Colonic mucosa (tissue), 4 donors: Measurements from ENCODE around the gene HS3ST1. TPM values are rescaled to one million over a fixed set of nuclear protein-coding genes. Genes with fewer than 3 reads are reported as not detected.
"Not testable (repeated sequence)": the region's sequence is repeated elsewhere in the genome, so short reads cannot be mapped to it uniquely, and the experiment has no call there.

Experiments
- DNase-seq: peaks from one replicate; pipeline ENCODE4 v3.0.0-alpha.2; 2020
- H3K27ac ChIP-seq: fragments of 200-600 bp; one replicate; pipeline ENCODE4 v1.8.0; 2021
- H3K27me3 ChIP-seq: fragments of 200-600 bp; one replicate; pipeline ENCODE4 v1.8.0; 2021
- H3K36me3 ChIP-seq: fragments of 200-600 bp; one replicate; pipeline ENCODE4 v1.8.0; 2021
- H3K4me1 ChIP-seq: fragments of 200-600 bp; one replicate; pipeline ENCODE4 v1.8.0; 2021; ENCODE audit warnings: mild to moderate bottlenecking
- H3K4me3 ChIP-seq: fragments of 200-600 bp; one replicate; pipeline ENCODE4 v1.8.0; 2021
- H3K9ac ChIP-seq, 2 donors: one replicate each; pipeline ENCODE4 v1.7.0; 2013; ENCODE audit warnings: control low read depth in 2 of 2, low read depth in 2 of 2, low read length in 2 of 2
- H3K9me3 ChIP-seq: fragments of 200-600 bp; one replicate; pipeline ENCODE4 v1.8.0; 2021
- intact Hi-C: fragments of 100-400 bp; cut with DNase I; formaldehyde crosslinking; loops from one replicate; pipeline ENCODE4 v1.14.1; 2022
- total RNA-seq, 2 donors: library from RNA; stranded (reverse); fragmentation: NEBNext Ultra II Directional in 1 of 2; extraction: Animal tissue kit (Norgen Biotek cat#: 25700) in 1 of 2; gene quantifications; one replicate each; pipeline ENCODE4 v1.2.1, GENCODE V29; 2021
- TF ChIP-seq, protein P1 (sequence below): fragments of 200-600 bp; IDR thresholded peaks from one replicate; pipeline ENCODE4 v1.8.0; 2022; ENCODE audit warnings: antibody characterized with exemption, mild to moderate bottlenecking
- donor health status: healthy.
- donor health status: DM: no; HTN: no; CAD: no.
- donor health status: DM: no; HTN: no; CAD: no.

The HS3ST1 gene
- total RNA-seq, 2 donors from 2014 or later, result 6.6 to 7.6 TPM

- Histone ChIP-seq H3K36me3 (no peaks in the 10 kb centered on the region), H3K9ac (no peak overlapping the region), H3K27ac (no peak overlapping the region), H3K4me3 (no peak overlapping the region), H3K9me3 (no peaks in the 10 kb centered on the region), H3K27me3 (no peaks in the 10 kb centered on the region), H3K4me1 (no peaks in the 10 kb centered on the region)
- TF ChIP-seq, protein P1, sequence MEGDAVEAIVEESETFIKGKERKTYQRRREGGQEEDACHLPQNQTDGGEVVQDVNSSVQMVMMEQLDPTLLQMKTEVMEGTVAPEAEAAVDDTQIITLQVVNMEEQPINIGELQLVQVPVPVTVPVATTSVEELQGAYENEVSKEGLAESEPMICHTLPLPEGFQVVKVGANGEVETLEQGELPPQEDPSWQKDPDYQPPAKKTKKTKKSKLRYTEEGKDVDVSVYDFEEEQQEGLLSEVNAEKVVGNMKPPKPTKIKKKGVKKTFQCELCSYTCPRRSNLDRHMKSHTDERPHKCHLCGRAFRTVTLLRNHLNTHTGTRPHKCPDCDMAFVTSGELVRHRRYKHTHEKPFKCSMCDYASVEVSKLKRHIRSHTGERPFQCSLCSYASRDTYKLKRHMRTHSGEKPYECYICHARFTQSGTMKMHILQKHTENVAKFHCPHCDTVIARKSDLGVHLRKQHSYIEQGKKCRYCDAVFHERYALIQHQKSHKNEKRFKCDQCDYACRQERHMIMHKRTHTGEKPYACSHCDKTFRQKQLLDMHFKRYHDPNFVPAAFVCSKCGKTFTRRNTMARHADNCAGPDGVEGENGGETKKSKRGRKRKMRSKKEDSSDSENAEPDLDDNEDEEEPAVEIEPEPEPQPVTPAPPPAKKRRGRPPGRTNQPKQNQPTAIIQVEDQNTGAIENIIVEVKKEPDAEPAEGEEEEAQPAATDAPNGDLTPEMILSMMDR, result no peak
- DNase-seq, result no peak
- intact Hi-C loops, result no loop called here
Measured at GRCh38 chr4:11397146-11397545, 31.5 kb downstream of the HS3ST1 start.

- H3K4me1 ChIP-seq, result no peaks in the 10 kb centered on the region
- TF ChIP-seq, protein P1, result no peak
- H3K4me3 ChIP-seq, result no peak overlapping the region
- H3K36me3 ChIP-seq, result no peaks in the 10 kb centered on the region
- no peak overlapping the region for H3K27ac ChIP-seq
- no peak for DNase-seq
- no peaks in the 10 kb centered on the region for H3K27me3 ChIP-seq
- intact Hi-C loops, result no loop called here
- H3K9me3 ChIP-seq, result no peaks in the 10 kb centered on the region
- H3K9ac ChIP-seq, result no peak overlapping the region
Measured at GRCh38 chr4:11393551-11393950, 35.1 kb downstream of the HS3ST1 start.

- H3K27ac ChIP-seq, H3K9ac ChIP-seq, H3K9me3 ChIP-seq, intact Hi-C loops, H3K27me3 ChIP-seq, H3K4me3 ChIP-seq, H3K36me3 ChIP-seq, H3K4me1 ChIP-seq, DNase-seq: not testable (repeated sequence)
Measured at GRCh38 chr4:11384072-11384471, 44.6 kb downstream of the HS3ST1 start.

DNA sequence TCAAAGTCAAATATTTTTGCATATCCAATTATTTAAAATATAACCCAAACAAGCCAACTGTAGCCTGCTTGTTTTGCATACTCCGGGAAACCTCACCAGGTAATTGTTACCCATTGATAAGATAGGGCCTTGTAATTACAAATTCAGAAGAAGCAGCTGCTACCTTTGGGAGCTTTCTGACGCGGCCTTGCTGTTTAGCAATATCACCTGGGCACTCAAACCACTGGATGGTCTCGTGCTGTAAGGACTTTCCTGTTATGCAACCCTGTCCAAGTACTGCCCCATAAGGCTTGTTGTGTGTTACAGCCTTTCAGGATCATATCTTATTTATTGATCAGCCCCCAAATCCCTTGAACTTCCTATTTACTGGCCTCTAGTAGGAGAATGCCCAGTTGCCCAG, 52.1 kb downstream of the HS3ST1 start:
- Histone ChIP-seq H3K36me3 (no peaks in the 10 kb centered on the region), H3K27me3 (no peaks in the 10 kb centered on the region), H3K9me3 (no peaks in the 10 kb centered on the region), H3K4me1 (no peaks in the 10 kb centered on the region), H3K27ac (no peak overlapping the region), H3K9ac (no peak overlapping the region), H3K4me3 (no peak overlapping the region)
- no peak for DNase-seq
- TF ChIP-seq, protein P1, result no peak
- intact Hi-C loops, result no loop called here

- Histone ChIP-seq H3K27me3 (no peaks in the 10 kb centered on the region), H3K27ac (no peak overlapping the region), H3K9ac (no peak overlapping the region), H3K36me3 (no peaks in the 10 kb centered on the region), H3K4me3 (no peak overlapping the region), H3K4me1 (no peaks in the 10 kb centered on the region), H3K9me3 (no peaks in the 10 kb centered on the region)
- intact Hi-C loops, result no loop called here
- DNase-seq, result no peak
- TF ChIP-seq, protein P1, result no peak
Measured at GRCh38 chr4:11376146-11376545, 52.5 kb downstream of the HS3ST1 start.

GRCh38 chr4:11368701-11369115, 60.0 kb downstream of the HS3ST1 start:
- TF ChIP-seq, protein P1, result no peak
- intact Hi-C loops, result no loop called here
- no peaks in the 10 kb centered on the region for H3K9me3 ChIP-seq
- no peak for DNase-seq
- H3K36me3 ChIP-seq, result no peaks in the 10 kb centered on the region
- H3K4me3 ChIP-seq, result no peak overlapping the region
- no peaks in the 10 kb centered on the region for H3K4me1 ChIP-seq
- H3K9ac ChIP-seq, result no peak overlapping the region
- H3K27me3 ChIP-seq, result no peaks in the 10 kb centered on the region
- H3K27ac ChIP-seq, result no peak overlapping the region
